HG03442 (cell line): ENCODE data around the gene PTGS1.

ENCODE experiments used
- ATAC-seq: cut with Tn5 transposase; IDR thresholded peaks from one replicate; pipeline ENCODE4 v1.9.1; 2021; ENCODE audit warnings: mild to moderate bottlenecking, moderate library complexity; ENCODE audit not compliant: unreplicated experiment

The PTGS1 gene

DNA sequence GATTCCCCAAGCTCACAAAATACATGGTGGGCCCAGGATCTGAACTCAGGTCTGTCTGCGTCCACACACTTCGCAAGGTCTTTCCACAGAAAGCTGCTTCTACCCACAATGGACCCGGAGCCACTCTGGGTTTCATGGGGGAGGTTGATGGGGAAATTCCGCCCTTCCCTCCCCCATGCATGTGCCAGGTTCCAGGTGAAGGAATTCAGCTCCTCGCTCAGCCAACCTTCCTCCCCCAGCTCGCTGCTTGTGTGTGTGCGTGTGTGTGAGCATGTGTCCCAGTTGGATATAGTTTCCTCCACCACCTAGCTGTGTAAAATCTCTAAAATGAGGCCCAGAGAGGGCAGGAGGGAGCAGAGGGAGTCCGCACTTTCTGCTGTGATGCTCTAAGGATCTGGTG lies 1.0 kb downstream of the PTGS1 start:
- no peak for ATAC-seq

DNA sequence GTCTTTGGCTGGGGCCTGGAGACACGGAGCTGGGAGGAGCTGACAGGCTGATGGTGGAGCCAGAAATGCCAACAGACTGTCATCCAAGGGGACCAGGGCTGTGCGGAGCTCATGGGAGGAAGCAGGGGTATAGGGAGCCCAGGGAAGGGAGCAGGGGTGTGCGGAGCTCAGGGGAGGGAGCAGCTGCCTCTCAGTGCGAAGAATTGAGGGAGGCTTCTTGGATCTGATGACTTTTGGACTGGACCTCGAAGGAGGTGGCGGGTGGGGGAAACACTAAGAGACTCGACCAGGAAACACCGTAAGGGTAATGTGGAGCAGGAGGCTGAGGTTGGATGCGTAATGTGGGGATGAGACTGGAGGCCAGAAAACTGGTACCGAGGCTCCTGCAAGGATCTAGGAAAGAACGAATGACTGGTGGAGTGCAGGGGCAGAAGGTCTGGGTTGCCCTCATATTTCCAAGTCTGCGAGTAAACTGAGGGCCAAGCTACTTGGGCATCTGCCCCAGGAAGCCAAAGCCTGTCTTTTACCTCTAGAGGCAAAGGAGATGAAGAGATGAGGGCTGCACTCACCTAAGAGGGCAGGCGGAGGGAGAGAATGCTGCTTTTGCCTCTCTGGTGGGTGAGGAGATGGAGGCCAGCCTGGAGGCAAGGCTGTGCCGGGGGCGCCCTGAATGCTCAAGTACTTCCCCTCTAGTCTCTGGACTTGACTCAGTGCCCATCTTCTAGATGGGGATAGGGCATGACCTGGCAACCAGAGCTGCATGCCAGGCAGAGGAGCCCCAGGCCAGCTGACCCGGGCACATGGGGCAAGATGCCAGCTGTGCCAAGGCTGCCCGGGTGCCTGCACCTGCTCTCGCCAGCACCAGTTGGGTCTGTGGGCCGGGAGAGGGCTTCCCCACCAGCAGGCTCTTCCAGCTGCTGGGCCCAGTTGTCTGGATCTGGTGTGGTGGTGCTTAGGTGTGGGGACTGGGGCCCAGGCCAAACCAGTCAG lies 2.3 kb downstream of the PTGS1 start:
- ATAC-seq = no peak

DNA sequence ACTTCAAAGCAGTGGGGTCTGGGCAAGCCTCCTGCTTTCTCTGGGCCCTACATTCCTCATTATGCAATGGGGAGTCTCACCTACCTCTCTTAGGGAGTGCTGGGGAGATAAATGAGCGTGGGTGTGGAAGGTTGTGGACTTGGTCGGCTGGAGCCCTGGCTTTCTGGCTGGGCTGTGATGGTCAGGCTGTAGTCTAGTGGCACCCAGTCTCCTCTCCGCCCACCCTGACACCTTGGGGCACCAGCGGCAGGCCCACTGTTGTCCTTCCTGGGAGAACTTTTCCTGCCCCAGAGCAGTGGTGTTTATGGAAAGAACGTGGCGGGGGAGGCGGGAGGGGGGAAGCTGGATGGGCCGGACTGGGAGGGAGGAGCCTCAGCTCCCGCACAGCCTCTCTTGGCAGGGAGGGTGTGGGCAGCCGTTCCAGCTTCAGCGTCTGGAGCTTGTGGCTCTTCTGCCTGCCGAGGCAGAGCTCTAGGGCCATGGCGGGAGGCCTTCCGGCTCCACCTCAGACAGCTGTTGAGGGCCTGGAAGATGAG lies 4.1 kb downstream of the PTGS1 start:
- ATAC-seq = no peak

DNA sequence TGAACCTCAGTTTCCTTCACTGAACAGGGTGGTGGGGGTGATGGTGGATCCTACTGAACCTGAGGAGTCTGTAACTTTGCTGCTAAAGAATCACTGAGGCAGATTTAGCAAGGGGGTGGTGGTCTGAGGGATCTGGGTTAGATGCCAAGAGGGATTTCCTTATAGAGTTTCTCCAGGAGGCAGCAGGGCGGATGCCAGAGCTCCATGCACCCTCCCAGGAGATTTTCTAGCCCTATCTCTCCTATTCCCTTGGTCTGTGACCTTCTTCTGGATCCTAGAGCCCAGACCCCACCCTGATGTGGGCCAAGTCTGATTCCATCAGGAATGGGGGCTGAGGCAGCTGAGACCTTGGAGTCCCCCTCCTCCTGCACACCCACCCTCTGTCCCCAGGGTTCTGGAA lies 6.0 kb downstream of the PTGS1 start:
- no peak for ATAC-seq

DNA sequence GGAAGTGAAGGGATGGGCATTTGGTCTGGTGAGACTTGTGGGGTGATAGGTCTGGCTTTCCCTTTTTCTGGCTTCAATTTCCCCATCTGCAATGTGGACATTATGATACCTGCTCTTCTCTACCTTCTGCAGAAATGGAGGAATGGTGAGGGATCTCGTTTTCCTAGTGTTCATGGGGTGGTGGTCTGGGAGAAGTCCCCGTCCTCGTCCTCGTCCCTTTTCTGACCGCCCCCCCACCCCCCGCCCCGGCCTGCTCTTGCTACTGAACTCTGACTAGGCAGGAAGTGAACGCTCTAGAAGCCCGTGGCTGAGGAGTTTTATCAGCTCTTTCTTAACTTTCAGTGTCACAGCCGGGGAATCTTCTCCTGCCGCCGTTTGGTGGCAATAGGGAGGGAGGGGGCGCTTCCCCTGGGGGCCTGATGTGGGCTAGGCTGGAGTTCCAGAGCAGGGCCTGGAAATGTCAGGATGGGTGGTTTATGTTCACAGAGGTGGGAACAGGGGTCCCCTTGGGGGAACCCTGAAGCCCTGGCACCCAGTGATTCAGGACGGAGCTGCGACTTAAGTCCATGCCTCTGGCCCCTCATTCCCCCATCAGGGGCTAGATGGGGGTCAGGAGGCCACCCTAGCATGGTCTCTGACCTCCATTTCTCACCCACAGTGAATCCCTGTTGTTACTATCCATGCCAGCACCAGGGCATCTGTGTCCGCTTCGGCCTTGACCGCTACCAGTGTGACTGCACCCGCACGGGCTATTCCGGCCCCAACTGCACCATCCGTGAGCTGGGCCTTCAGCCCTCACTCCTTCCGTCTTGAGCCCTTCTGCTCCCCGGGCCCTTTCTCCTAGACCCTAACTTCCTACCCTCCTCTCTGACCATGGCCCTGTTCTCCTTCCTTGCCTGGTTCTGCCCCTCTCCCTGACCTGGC lies 6.7 kb downstream of the PTGS1 start:
- ATAC-seq = no peak

DNA sequence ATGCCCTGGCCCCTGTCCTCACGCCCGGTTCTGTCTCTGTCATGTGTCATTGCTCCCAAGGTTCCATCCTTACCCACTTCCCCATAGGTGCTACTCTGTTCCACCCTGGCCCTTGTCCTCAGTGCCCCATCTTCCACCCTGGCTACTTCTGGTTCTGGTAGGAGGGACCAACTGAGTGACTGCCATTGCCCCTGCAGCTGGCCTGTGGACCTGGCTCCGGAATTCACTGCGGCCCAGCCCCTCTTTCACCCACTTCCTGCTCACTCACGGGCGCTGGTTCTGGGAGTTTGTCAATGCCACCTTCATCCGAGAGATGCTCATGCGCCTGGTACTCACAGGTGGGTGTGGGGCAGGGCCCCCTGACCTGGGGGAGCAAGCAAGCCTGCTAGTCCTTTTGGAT lies 7.4 kb downstream of the PTGS1 start:
- no peak for ATAC-seq

DNA sequence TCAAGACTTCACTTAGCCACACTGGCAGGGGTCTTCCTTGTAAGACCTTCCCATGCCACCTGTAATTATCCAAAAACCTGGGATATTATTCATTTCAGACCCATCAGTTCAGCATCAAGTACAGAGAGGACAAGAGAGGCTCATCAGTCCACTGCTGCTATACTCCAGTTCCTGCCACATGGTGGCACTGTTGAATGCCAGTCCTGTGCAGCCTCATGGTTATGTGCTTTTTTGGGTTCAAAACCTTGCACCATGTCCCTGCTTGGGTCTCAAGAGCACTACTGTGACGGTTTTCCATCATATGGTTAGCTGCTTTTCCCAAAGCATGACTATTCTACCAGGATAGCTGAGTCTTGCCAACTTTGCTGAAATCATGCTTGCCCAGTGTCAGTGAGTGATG lies 8.5 kb downstream of the PTGS1 start:
- ATAC-seq = no peak

DNA sequence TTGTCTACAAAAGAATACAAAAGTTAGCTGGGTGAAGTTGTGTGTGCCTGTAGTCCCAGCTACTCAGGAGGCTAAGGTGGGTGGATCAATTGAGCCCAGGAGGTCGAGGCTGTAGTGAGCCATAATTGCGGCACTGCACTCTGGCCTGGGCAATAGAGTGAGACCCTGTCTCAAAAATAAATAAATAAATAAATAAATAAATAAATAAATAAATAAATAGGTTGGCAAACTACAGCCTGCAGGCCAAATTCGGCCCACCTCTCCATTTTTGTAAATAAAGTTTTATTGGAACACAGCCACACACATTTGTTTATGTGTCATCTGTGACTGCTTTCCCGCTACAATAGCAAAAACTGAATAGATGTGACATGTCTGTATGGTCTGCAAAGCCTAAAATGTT lies 9.5 kb downstream of the PTGS1 start:
- no peak for ATAC-seq

DNA sequence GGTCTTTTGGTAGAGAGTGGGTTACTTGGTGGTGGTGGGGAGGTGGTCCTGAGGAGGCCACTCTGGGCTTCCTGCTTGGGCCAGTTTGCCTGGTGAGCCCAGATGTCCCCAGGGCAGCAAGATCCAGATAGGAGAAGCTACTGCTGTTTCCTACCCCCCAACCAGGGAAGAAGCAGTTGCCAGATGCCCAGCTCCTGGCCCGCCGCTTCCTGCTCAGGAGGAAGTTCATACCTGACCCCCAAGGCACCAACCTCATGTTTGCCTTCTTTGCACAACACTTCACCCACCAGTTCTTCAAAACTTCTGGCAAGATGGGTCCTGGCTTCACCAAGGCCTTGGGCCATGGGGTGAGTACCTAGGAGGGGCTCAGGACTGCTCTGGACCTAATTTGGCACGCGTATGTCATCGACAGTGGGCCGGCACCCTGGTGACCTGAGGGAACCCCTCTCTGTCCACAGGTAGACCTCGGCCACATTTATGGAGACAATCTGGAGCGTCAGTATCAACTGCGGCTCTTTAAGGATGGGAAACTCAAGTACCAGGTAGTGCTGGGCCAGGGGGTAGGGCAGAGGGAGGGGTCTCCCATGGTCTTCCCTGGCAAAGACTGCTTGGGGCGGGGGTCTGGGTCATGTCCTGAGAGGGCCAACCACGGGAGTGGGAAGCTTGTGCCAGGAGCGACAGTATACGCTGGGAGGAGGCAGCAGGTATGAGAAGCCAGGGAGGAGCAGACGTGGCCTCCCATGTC lies 10.6 kb downstream of the PTGS1 start:
- no peak for ATAC-seq

DNA sequence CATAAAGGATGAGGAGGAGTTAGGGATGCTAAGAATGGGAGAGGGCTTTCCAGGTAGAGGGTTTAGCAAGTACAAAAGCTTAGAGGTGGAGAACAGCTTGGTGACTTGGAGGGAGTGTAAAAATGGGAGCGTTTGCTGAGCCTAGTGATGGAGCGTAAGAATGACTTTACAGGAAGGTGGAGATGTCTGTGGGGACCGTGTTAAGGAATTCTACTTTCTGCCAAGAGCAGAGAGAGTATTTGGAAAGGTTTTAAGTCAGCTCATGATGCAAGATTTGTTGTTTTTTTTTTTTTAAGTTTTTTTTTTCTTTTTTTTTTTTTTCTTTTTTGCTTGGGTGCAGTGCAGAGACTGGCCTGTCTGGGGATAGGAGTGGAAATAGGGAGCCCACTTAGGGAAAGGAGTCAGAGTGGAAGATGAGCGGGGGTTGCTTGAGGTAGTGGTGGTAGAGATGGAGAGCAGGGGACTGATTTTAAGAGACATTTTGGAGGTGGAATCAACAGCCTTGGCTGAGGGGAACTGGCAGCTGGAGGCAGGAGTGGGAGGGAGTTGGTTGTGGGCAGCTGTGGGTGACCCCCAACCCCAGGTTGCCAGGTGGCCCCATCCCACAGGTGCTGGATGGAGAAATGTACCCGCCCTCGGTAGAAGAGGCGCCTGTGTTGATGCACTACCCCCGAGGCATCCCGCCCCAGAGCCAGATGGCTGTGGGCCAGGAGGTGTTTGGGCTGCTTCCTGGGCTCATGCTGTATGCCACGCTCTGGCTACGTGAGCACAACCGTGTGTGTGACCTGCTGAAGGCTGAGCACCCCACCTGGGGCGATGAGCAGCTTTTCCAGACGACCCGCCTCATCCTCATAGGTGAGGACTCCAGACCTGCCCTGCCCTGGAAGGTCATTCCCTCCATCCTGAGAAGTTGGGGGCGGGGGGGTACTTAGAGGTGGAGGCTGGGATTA lies 12.4 kb downstream of the PTGS1 start:
- ATAC-seq = no peak

DNA sequence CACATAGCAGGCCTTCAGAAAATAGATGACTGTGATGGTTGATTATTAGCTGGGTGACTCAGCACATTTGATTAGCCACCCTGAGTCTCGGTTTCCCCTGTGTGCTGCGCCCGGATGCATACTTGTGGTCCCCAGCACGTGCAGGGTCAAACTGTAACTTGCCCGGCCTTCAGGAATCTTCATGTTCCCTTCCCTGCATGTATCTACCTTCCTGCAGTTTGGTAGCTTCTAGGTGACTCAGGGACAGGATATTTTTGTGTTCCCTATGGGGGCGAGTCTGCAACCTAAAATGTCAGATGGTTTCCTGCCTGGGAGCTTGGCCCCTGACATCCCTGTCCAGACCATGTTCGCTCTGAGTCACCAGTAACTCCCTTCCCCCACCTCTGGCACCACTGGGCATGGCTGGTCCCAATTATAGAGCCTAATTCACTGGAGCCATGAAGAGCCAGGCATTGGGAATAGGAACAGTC lies 13.2 kb downstream of the PTGS1 start:
- ATAC-seq = no peak

DNA sequence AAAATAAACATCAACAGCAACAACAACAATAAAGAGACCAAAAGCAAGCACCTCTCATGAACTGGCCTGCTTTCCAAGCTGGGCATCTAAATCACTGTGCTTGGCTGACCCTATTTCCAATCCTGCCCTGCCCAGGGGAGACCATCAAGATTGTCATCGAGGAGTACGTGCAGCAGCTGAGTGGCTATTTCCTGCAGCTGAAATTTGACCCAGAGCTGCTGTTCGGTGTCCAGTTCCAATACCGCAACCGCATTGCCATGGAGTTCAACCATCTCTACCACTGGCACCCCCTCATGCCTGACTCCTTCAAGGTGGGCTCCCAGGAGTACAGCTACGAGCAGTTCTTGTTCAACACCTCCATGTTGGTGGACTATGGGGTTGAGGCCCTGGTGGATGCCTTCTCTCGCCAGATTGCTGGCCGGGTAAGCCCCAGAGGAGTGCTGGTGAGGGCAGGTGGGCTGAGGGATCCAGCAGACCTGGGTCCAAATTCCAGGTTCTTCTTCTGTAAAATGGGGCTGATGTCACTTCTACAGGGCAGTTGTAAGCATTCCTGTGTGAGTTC lies 15.6 kb downstream of the PTGS1 start:
- no peak for ATAC-seq

DNA sequence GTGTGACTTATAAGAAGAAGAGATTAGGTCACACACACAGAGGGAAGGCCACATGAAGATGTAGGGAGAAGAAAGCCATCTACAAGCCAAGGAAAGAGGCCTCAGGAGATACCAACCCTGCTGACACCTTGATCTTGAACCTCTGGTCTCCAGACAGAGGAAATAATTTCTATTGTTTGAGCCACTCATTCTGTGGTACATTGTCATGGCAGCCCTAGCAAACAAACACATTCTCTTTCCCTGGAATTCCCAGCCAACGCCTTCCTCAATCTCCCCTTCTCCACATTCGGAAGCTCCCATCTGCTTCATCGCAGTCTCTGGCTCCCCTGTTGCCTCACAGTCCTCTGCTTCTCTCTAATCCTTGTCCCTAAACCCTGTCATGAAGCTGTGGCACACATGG lies 16.7 kb downstream of the PTGS1 start:
- no peak for ATAC-seq

DNA sequence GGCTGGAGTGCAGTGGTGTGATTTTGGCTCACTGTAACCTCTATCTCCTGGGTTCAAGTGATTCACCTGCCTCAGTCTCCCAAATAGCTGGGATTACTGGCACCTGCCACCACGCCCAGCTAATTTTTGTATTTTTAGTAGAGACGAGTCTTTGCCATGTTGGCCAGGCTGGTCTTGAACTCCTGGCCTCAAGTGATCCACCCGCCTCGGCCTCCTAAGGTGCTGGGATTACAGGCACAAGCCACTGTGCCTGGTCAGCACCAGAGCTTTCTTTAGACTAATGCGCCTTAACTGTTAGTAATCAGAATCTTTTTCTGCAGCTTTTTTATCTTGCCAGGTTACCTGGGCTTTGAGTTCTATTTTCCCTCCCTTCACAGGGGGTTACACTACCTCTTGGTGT lies 18.4 kb downstream of the PTGS1 start:
- ATAC-seq = no peak

DNA sequence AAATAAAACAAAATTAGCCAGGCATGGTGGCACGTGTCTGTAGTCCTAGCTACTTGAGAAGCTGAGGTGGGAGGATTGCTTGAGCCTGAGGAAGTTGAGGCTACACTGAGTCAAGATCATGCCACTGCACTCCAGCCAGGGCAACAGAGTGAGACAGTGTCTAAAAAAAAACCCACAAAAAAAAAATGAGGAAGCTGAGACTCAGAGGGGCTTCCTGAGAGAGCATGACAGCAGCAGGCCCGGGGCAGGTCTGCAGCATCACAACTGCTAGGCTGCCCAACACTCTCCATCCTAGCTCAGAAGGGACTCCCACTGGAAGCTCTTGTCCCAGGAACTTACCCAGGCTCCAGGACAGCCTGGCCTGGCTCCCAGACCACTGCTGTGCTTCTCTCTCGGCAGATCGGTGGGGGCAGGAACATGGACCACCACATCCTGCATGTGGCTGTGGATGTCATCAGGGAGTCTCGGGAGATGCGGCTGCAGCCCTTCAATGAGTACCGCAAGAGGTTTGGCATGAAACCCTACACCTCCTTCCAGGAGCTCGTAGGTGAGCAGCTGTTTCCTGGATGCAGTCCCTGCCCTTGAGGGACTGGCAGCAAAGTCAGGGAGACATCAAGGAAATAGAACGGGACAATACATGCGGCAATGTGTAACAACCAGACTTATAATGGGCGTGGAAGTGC lies 19.1 kb downstream of the PTGS1 start:
- ATAC-seq = peak; percentile 75

DNA sequence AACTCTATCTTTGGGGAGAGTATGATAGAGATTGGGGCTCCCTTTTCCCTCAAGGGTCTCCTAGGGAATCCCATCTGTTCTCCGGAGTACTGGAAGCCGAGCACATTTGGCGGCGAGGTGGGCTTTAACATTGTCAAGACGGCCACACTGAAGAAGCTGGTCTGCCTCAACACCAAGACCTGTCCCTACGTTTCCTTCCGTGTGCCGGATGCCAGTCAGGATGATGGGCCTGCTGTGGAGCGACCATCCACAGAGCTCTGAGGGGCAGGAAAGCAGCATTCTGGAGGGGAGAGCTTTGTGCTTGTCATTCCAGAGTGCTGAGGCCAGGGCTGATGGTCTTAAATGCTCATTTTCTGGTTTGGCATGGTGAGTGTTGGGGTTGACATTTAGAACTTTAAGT lies 21.5 kb downstream of the PTGS1 start:
- ATAC-seq = no peak

DNA sequence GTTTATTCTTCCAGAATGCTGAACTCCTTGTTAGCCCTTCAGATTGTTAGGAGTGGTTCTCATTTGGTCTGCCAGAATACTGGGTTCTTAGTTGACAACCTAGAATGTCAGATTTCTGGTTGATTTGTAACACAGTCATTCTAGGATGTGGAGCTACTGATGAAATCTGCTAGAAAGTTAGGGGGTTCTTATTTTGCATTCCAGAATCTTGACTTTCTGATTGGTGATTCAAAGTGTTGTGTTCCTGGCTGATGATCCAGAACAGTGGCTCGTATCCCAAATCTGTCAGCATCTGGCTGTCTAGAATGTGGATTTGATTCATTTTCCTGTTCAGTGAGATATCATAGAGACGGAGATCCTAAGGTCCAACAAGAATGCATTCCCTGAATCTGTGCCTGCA lies 21.9 kb downstream of the PTGS1 start:
- ATAC-seq = no peak

DNA sequence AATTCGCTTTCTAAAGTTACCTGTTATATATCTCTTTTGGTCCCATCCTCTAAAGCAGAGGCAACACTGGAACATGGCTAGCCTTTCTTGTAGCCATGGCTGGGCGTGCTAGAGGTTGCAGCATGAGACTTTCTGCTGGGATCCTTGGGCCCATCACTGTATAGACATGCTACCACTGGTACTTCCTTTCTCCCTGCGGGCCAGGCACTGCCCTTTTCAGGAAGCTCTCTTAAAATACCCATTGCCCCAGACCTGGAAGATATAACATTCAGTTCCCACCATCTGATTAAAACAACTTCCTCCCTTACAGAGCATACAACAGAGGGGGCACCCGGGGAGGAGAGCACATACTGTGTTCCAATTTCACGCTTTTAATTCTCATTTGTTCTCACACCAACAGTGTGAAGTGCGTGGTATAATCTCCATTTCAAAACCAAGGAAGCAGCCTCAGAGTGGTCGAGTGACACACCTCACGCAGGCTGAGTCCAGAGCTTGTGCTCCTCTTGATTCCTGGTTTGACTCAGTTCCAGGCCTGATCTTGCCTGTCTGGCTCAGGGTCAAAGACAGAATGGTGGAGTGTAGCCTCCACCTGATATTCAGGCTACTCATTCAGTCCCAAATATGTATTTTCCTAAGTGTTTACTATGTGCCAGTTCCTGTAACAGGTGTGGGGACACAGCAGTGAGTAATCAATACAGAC lies 22.6 kb downstream of the PTGS1 start:
- ATAC-seq = no peak
